Esophagus muscularis mucosa (tissue), 4 donors: Measurements from ENCODE around the gene CD27. TPM values are rescaled to one million over a fixed set of nuclear protein-coding genes. Genes with fewer than 3 reads are reported as not detected.
A peak's percentile ranks its signal among the peaks of the same experiment; 100 is the strongest.
"Not testable (repeated sequence)": the region's sequence is repeated elsewhere in the genome, so short reads cannot be mapped to it uniquely, and the experiment has no call there.

Experiments
- DNase-seq: peaks from one replicate; pipeline ENCODE4 v3.0.0-alpha.2; 2017; ENCODE audit errors: extremely low spot score
- H3K27ac ChIP-seq, 4 donors: fragments of 200-600 bp; sonication (generic); replicated peaks in 1 of 4; 1 replicate in 3 of 4; 2 replicates in 1 of 4; pipeline ENCODE4 v1.5.1; 2016 to 2019; ENCODE audit warnings: mild to moderate bottlenecking in 1 of 4
- H3K27me3 ChIP-seq, 4 donors: fragments of 200-600 bp; sonication (generic); one replicate each; pipeline versions ENCODE4 v1.5.1 to v1.6.0; 2016 to 2019
- H3K36me3 ChIP-seq, 4 donors: fragments of 200-600 bp; sonication (generic); one replicate each; pipeline ENCODE4 v1.5.1; 2016 to 2019
- H3K4me1 ChIP-seq, 4 donors: fragments of 200-600 bp; sonication (generic); one replicate each; pipeline ENCODE4 v1.5.1; 2016 to 2019
- H3K4me3 ChIP-seq, 4 donors: fragments of 200-600 bp; sonication (generic); 1 replicate in 2 of 4; 2 replicates in 2 of 4; pipeline ENCODE4 v1.5.1; 2016 to 2019; ENCODE audit warnings: mild to moderate bottlenecking in 4 of 4, moderate library complexity in 1 of 4
- H3K9me3 ChIP-seq, 4 donors: fragments of 200-600 bp; sonication (generic); 1 replicate in 3 of 4; 2 replicates in 1 of 4; pipeline ENCODE4 v1.5.1; 2016 to 2019
- EP300 ChIP-seq: sonication (generic); formaldehyde crosslinking; IDR thresholded peaks from one replicate; pipeline ENCODE4 v1.6.1; 2017; ENCODE audit warnings: antibody characterized with exemption
- POLR2A ChIP-seq: fragments of 450-650 bp; IDR thresholded peaks from one replicate; pipeline ENCODE4 v1.6.1; 2017; ENCODE audit warnings: antibody characterized with exemption, moderate library complexity, mild to moderate bottlenecking, low read depth
- POLR2AphosphoS5 ChIP-seq, 2 donors: sonication (generic); formaldehyde crosslinking; IDR thresholded peaks; one replicate each; pipeline ENCODE4 v1.6.1; 2017; ENCODE audit warnings: antibody characterized with exemption in 2 of 2
- WGBS: methylation state at CpG from one replicate; pipeline ENCODE4 v1.1.5; 2018; 5-methylcytosine and 5-hydroxymethylcytosine counted together
- intact Hi-C: fragments of 100-400 bp; cut with DNase I; formaldehyde crosslinking; loops from one replicate; pipeline ENCODE4 v1.15.1; 2023
- total RNA-seq, 4 donors: library from RNA; depleted of rRNA; stranded (reverse); fragments of >200 nt; gene quantifications; one replicate each; pipeline versions ENCODE4 v1.1.0 to v1.2.1, GENCODE V29; 2016
- TF ChIP-seq, protein P1 (sequence below), 3 experiments: fragments of 200-600 bp in 2 of 3; fragments of 450-650 bp in 1 of 3; sonication (generic) in 2 of 3; IDR thresholded peaks; one replicate each; pipeline ENCODE4 v1.5.1; 2017 to 2019; ENCODE audit warnings: antibody characterized with exemption in 3 of 3, mild to moderate bottlenecking in 2 of 3, moderate library complexity in 1 of 3

The CD27 gene
- total RNA-seq, 4 donors from 2014 or later: 0.66 TPM; not detected in 3

GRCh38 chr12:6425590-6426531 lies 18.9 kb upstream of the CD27 start:
- H3K4me3 ChIP-seq: no peak overlapping the region
- intact Hi-C loops: no loop called here
- H3K9me3 ChIP-seq: no peaks in the 10 kb centered on the region
- TF ChIP-seq POLR2AphosphoS5 (IDR thresholded peaks at IDR 0.05): no peak
- H3K27me3 ChIP-seq: no peaks in the 10 kb centered on the region
- no peak for DNase-seq
- peaks cover 9 to 24% (median 22%) of the 10 kb centered on the region in 4 donors for H3K4me1 ChIP-seq
- 83% methylated on average over 22 of the region's 23 CpGs for WGBS
- no peaks in the 10 kb centered on the region for H3K36me3 ChIP-seq
- H3K27ac ChIP-seq: no peak overlapping the region

GRCh38 chr12:6426882-6427671 lies 17.7 kb upstream of the CD27 start:
- Histone ChIP-seq H3K27me3 (no peaks in the 10 kb centered on the region), H3K9me3 (no peaks in the 10 kb centered on the region), H3K4me3 (no peak overlapping the region), H3K36me3 (no peaks in the 10 kb centered on the region), H3K27ac (no peak overlapping the region), H3K4me1 (peaks cover 13 to 34% (median 29%) of the 10 kb centered on the region in 4 donors)
- TF ChIP-seq, protein P1, sequence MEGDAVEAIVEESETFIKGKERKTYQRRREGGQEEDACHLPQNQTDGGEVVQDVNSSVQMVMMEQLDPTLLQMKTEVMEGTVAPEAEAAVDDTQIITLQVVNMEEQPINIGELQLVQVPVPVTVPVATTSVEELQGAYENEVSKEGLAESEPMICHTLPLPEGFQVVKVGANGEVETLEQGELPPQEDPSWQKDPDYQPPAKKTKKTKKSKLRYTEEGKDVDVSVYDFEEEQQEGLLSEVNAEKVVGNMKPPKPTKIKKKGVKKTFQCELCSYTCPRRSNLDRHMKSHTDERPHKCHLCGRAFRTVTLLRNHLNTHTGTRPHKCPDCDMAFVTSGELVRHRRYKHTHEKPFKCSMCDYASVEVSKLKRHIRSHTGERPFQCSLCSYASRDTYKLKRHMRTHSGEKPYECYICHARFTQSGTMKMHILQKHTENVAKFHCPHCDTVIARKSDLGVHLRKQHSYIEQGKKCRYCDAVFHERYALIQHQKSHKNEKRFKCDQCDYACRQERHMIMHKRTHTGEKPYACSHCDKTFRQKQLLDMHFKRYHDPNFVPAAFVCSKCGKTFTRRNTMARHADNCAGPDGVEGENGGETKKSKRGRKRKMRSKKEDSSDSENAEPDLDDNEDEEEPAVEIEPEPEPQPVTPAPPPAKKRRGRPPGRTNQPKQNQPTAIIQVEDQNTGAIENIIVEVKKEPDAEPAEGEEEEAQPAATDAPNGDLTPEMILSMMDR (IDR thresholded peaks at IDR 0.05): no peak
- TF ChIP-seq POLR2AphosphoS5 (IDR thresholded peaks at IDR 0.05) (no peak), EP300 (no peak), POLR2A (no peak)
- WGBS: 76% methylated on average over 14 of the region's 14 CpGs
- DNase-seq: no peak
- intact Hi-C loops: no loop called here

GRCh38 chr12:6427796-6428195 lies 17.0 kb upstream of the CD27 start:
- WGBS: 98% methylated on average over 10 of the region's 10 CpGs

GRCh38 chr12:6428326-6428725 lies 16.4 kb upstream of the CD27 start:
- TF ChIP-seq EP300: no peak
- TF ChIP-seq, protein P1 (IDR thresholded peaks at IDR 0.05): no peak
- TF ChIP-seq POLR2AphosphoS5 (IDR thresholded peaks at IDR 0.05): no peak
- TF ChIP-seq POLR2A: no peak
- no peaks in the 10 kb centered on the region for H3K27me3 ChIP-seq
- 89% methylated on average over 3 of the region's 3 CpGs for WGBS
- no peak overlapping the region for H3K27ac ChIP-seq
- peaks cover 13 to 33% (median 28%) of the 10 kb centered on the region in 4 donors for H3K4me1 ChIP-seq
- intact Hi-C loops: no loop called here
- no peak for DNase-seq
- H3K4me3 ChIP-seq: no peak overlapping the region
- no peaks in the 10 kb centered on the region for H3K9me3 ChIP-seq
- H3K36me3 ChIP-seq: no peaks in the 10 kb centered on the region

More at GRCh38 chr12:6427796-6428195, 17.0 kb upstream of the CD27 start:
- H3K27me3 ChIP-seq, H3K36me3 ChIP-seq, DNase-seq, H3K9me3 ChIP-seq, H3K4me3 ChIP-seq, intact Hi-C loops, H3K27ac ChIP-seq: not testable (repeated sequence)
- peaks cover 13 to 34% (median 29%) of the 10 kb centered on the region in 4 donors for H3K4me1 ChIP-seq

DNA sequence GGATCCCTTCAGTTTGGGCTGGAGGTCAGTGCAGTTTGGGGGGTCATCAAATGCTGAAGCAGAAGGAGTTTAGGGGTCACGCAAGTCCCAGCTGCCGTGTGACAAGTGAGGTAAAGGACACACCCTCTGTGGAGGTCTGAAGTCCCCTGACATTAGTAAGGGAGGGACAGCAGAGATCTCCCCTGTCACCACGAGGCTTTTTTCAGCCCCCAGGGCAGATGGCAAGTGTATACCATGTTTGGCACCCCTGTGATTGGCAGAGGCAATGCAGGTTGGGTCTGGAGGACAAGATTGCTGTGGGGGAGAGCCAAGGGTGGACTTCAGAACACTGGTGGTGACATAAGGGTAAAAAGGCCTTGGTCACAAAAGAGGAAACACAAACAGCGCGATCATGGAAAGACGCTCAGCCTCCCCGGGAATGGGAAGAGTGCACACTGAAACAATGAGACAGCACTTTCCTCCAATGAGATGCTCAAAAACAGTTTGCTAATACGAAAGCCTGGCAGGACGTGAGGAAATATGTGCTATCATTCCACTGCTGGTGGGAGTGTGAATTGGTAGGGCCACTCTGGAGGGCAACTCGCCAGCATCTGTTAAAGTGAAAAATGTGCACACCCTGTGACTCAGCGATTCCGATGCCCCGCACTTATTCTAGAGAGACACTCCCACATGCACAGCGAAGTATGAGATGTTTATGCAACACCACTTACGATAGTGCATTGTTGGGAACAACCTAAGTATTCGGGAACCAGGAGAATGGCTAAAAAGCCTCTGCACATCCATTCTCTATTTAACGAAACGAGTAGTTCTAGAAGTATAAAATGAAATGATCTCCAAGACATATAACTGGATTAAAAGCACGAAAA lies 14.4 kb upstream of the CD27 start:
- 16% methylated on average over 19 of the region's 19 CpGs for WGBS
- peak overlapping the region; percentile 86 to 92 (median 90) for H3K27ac ChIP-seq
- H3K9me3 ChIP-seq: no peaks in the 10 kb centered on the region
- H3K36me3 ChIP-seq: no peaks in the 10 kb centered on the region
- H3K27me3 ChIP-seq: no peaks in the 10 kb centered on the region
- H3K4me1 ChIP-seq: peaks cover 13 to 21% (median 20%) of the 10 kb centered on the region in 4 donors
- TF ChIP-seq EP300 (peak; percentile 79), POLR2A (no peak), POLR2AphosphoS5 (IDR thresholded peaks at IDR 0.05) (peak; percentile 87 to 90)
- TF ChIP-seq, protein P1 (IDR thresholded peaks at IDR 0.05): peak in 2 of 3 experiments; percentile 8 to 17
- intact Hi-C loops: no loop called here
- peak overlapping the region; percentile 35 to 45 (median 38) for H3K4me3 ChIP-seq
- DNase-seq: peak; percentile 95
